ENCODE data around the gene SPATS1. TPM values are rescaled to one million over a fixed set of nuclear protein-coding genes. Genes with fewer than 3 reads are reported as not detected.

The SPATS1 gene
- total and polyA plus RNA-seq, 2 of the 4 experiments (the other 2 are of a cell fraction): not detected

- dilution Hi-C loops (cut with HindIII; ENCODE audit: low sequenced_read_pairs, unreplicated experiment): no loop called here
- 4% methylated on average over 31 of the region's 52 CpGs; no CpG with 5 or more reads in 1 of the 2 experiments for WGBS, 2 experiments (ENCODE audit: extremely low coverage in 2 of 2, insufficient read length in 1 of 2)
- ChIA-PET POLR2A (ENCODE audit: unreplicated experiment) (no interaction called here), CTCF (interaction anchor here (0.6 to 1.4 kb wide), 9 partner anchors 8 to 49 kb away, joined by 3 to 6 read pairs (median 4); no protein-coding TSS in a partner anchor)
- Histone ChIP-seq H3K27ac (ENCODE audit: insufficient read depth, low read length) (peak within 1 kb of the TSS; percentile 35), H3K9me1 (ENCODE audit: insufficient read depth, low read length) (peaks cover 10% of the 10 kb centered on the region), H3K36me3 (ENCODE audit: control insufficient read depth, insufficient read depth, low read length) (peaks cover 19% of the 10 kb centered on the region), H3K23ac (ENCODE audit: low read depth, low read length) (no peak within 1 kb of the TSS; the same call in 1 of the 2 replicates), H3K56ac (ENCODE audit: extremely low read depth, insufficient read depth, low read length) (peak within 1 kb of the TSS; percentile 33; the same call in 1 of the 2 replicates), H3K79me1 (ENCODE audit: low read depth in 1 of 2, low read length in 2 of 2) (peaks cover 17 to 24% of the 10 kb centered on the region in 2 experiments), H2AK5ac (ENCODE audit: low read depth, low read length) (no peak within 1 kb of the TSS), H4K5ac (ENCODE audit: low read depth, low read length) (peak within 1 kb of the TSS; percentile 26; the same call in 1 of the 2 replicates), H3K4me2 (ENCODE audit: low read depth, low read length) (peak within 1 kb of the TSS; percentile 79), H2BK5ac (ENCODE audit: low read depth, low read length, poor library complexity, severe bottlenecking) (peak within 1 kb of the TSS; percentile 40), H2BK20ac (ENCODE audit: low read depth, low read length) (no peak within 1 kb of the TSS), H2BK120ac (ENCODE audit: low read depth, low read length) (no peak within 1 kb of the TSS), H4K20me1 (ENCODE audit: insufficient read depth, low read length) (no peaks in the 10 kb centered on the region), H2BK15ac (ENCODE audit: low read depth, low read length) (no peak within 1 kb of the TSS), H3K27me3 (ENCODE audit: control insufficient read depth, insufficient read depth, low read length) (peaks cover 14% of the 10 kb centered on the region), H3K18ac (ENCODE audit: low read depth, low read length) (no peak within 1 kb of the TSS), H3K4me3 (ENCODE audit: insufficient read depth, low read depth, low read length) (peak within 1 kb of the TSS; percentile 92), H2AFZ (replicated peaks; ENCODE audit: low read length, poor library complexity) (peak within 1 kb of the TSS; percentile 95), H3K9ac (ENCODE audit: low read depth, low read length) (peak within 1 kb of the TSS; percentile 76), H3K14ac (replicated peaks; ENCODE audit: low read depth, low read length) (0 out of 2 replicates have a peak within 1 kb of the TSS, but pooled peaks have one; percentile 32), H3K4me1 (ENCODE audit: control insufficient read depth, insufficient read depth, low read length) (peaks cover 8% of the 10 kb centered on the region), H4K8ac (ENCODE audit: low read depth in 2 of 2, low read length in 2 of 2) (peak within 1 kb of the TSS; percentile 56 to 77; a peak in 2 of 4 replicates), H3K4ac (ENCODE audit: low read depth, low read length) (peak within 1 kb of the TSS; percentile 79), H4K91ac (ENCODE audit: insufficient read depth, low read depth, low read length) (peak within 1 kb of the TSS; percentile 34; the same call in 1 of the 2 replicates), H3K9me3 (ENCODE audit: control insufficient read depth, insufficient read depth, low read length) (no peaks in the 10 kb centered on the region), H2AK9ac (replicated peaks; ENCODE audit: low read depth, low read length, poor library complexity) (peak within 1 kb of the TSS; percentile 57)
- in situ Hi-C loops (cut with MboI; ENCODE audit: low sequenced_read_pairs): no loop called here
- intact Hi-C loops (cut with micrococcal nuclease): no loop called here
- TF ChIP-seq MAFK (IDR thresholded peaks at IDR 0.05; ENCODE audit: low read depth, low read length) (no peak), BHLHE40 (IDR thresholded peaks at IDR 0.05; ENCODE audit: low read depth, low read length) (no peak), NFE2L2 (IDR thresholded peaks at IDR 0.05; ENCODE audit: low read depth, low read length) (peak; percentile 10; the same call in 1 of the 2 replicates), MXI1 (IDR thresholded peaks at IDR 0.05; ENCODE audit: borderline replicate concordance, low read depth, low read length) (peak; percentile 82), MAZ (IDR thresholded peaks at IDR 0.05; ENCODE audit: borderline replicate concordance, low read depth, low read length) (peak; percentile 57; the same call in 1 of the 2 replicates), POLR2A (IDR thresholded peaks at IDR 0.05; ENCODE audit: low read depth, low read length) (peak; percentile 89), CHD1 (IDR thresholded peaks at IDR 0.05; ENCODE audit: low read depth, low read length) (no peak; the same call in 1 of the 2 replicates), SMC3 (IDR thresholded peaks at IDR 0.05; ENCODE audit: low read depth, low read length) (no peak), RFX5 (IDR thresholded peaks at IDR 0.05; ENCODE audit: low read depth, low read length) (no peak), RAD21 (IDR thresholded peaks at IDR 0.05; ENCODE audit: low read length) (peak; percentile 22; the same call in 1 of the 2 replicates)
- TF ChIP-seq, protein P1, sequence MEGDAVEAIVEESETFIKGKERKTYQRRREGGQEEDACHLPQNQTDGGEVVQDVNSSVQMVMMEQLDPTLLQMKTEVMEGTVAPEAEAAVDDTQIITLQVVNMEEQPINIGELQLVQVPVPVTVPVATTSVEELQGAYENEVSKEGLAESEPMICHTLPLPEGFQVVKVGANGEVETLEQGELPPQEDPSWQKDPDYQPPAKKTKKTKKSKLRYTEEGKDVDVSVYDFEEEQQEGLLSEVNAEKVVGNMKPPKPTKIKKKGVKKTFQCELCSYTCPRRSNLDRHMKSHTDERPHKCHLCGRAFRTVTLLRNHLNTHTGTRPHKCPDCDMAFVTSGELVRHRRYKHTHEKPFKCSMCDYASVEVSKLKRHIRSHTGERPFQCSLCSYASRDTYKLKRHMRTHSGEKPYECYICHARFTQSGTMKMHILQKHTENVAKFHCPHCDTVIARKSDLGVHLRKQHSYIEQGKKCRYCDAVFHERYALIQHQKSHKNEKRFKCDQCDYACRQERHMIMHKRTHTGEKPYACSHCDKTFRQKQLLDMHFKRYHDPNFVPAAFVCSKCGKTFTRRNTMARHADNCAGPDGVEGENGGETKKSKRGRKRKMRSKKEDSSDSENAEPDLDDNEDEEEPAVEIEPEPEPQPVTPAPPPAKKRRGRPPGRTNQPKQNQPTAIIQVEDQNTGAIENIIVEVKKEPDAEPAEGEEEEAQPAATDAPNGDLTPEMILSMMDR (conservative IDR thresholded peaks at IDR 0.05; ENCODE audit: low read depth, low read length): peak; percentile 97
- TF ChIP-seq, protein P2, sequence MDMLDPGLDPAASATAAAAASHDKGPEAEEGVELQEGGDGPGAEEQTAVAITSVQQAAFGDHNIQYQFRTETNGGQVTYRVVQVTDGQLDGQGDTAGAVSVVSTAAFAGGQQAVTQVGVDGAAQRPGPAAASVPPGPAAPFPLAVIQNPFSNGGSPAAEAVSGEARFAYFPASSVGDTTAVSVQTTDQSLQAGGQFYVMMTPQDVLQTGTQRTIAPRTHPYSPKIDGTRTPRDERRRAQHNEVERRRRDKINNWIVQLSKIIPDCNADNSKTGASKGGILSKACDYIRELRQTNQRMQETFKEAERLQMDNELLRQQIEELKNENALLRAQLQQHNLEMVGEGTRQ (IDR thresholded peaks at IDR 0.05; ENCODE audit: low read depth, low read length): no peak
- DNase-seq (peak; percentile 83), ATAC-seq (ENCODE audit: low read depth) (peak; percentile 96)
- no TSS peak for BruUV-seq (replicated peaks)
Observed at GRCh38 chr6:44312901-44313788, 29.3 kb upstream of the SPATS1 start, which contains the start of gene AARS2. Gene AARS2, minus strand, starts transcription at chr6:44313347. Its CDS starts 24 bp downstream, at chr6:44313323.
